Subcutaneous adipose tissue (tissue), 4 donors: ENCODE measurements around the gene PIGH. TPM values are rescaled to one million over a fixed set of nuclear protein-coding genes. Genes with fewer than 3 reads are reported as not detected.

Experiments
- CTCF ChIP-seq: fragments of 450-650 bp; IDR thresholded peaks from one replicate; pipeline ENCODE4 v1.5.1; 2016; ENCODE audit warnings: low read depth, mild to moderate bottlenecking, control low read depth, antibody characterized with exemption, moderate library complexity
- total RNA-seq, 4 donors: library from RNA; depleted of rRNA; stranded (reverse); fragments of >200 nt; gene quantifications; one replicate each; pipeline ENCODE4 v1.1.0, GENCODE V29; 2016

The PIGH gene
- total RNA-seq, 4 donors from 2014 or later = 17.4 to 25.5 (median 24.3) TPM

DNA sequence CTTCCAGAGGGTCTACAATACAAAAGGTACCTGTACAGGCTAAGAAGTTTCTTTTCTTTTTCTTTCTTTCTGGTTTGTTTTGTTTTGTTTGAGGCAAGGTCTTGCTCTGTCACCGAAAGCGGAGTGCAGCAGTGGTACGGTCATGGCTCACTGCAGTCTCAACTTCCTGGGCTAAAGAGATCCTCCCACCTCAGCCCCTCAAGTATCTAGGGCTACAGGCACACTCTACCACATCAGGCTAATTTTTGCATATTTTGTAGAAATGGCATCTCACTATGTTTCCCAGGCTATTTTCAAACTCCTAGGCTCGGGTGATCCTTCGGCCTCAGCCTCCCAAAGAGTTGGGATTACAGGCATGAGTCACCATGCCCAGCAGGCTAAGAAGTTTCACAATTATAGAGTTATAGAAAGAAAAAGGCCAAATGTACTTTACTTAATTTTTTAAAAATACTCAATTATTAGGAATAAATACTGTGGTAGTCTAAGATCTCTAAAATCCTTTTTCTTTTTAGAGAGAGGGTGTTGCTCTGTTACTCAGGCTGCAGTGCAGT is 3.0 kb upstream of the PIGH start:
- no peak for TF ChIP-seq CTCF

GRCh38 chr14:67602076-67602475 is 2.0 kb upstream of the PIGH start:
- no peak for TF ChIP-seq CTCF

DNA sequence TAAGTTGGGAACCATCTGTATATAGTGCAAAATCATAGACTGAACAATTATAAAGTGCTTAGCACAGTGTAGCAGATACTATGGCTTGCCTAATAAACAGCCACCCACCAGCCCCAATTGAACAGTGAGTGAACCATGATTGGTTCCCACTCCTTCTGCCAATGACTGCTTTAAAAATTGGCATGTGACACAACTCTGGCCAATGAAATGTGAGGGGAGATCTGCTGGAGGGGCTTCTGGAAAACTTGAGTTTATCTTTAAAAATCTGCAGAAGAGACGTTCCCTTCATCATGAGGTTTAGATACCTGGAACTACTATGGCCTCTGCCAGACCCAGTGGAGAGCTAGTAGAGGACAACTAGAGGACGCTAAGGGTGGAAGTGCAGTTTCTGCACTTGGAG is 4.7 kb downstream of the PIGH start:
- TF ChIP-seq CTCF = no peak

DNA sequence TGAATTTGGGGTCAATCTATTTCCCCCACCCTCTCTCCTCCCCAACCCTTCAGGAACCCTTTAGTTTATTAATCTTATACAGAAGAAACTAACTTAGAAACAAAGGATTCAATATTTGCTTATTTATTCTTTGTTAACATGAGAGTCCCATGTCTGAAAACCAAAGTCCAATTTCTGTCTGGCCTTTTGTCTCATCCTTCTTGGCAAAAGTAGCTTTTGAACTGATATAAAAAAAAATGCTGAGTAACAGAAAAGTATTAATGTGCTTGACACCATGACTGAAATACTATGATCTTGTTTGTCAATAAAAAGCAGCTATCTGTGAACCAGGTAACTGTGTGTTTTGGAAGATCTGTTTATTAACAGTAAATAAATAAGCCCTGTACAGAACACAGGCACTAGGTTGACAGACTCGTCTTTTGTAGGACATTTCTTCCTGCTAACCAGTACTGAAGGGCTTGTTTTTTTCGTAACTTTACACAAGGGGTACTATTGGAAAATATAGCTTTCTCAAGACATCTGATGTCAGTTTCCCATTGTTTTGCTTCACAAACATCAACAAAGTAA is 10.8 kb downstream of the PIGH start:
- TF ChIP-seq CTCF = no peak

DNA sequence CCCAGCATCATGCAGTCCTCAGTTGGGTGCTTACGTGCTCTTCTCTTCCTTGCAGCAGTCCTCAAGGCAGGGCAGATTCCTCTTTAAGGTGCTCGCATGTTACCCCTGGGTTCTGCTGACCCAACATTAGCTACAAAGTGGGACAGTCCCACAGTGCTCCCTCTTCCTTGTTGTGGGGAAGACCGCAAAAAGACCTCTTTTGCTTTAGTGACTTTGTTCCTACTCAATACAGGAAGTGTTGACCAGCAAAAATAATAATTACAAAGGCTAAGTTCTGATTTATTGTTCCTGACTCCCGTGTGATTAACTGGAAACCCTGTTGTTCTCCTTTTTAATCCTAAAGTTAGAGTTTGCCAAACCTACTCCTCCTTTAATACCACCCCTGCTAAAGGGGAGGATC is 13.7 kb downstream of the PIGH start:
- no peak for TF ChIP-seq CTCF

DNA sequence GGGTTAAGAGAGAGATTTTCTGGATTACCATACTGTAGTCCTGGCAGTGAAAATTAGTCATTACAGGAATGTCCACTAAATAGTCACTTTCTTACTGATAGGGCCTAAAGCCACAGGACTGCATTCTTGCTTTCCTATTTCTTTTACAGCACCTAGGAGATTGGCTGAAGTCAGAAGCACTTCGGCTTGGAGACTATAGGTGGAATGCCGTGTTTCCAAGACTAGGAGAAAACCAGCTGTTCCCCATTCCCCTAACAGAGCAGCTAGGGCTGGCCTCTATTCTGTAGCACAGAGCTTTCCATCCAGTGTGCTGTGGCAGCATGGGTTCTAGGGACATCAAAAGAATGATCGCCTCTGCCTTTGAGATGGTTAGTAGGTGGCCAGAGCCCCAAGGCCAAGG is 15.1 kb downstream of the PIGH start:
- no peak for TF ChIP-seq CTCF

DNA sequence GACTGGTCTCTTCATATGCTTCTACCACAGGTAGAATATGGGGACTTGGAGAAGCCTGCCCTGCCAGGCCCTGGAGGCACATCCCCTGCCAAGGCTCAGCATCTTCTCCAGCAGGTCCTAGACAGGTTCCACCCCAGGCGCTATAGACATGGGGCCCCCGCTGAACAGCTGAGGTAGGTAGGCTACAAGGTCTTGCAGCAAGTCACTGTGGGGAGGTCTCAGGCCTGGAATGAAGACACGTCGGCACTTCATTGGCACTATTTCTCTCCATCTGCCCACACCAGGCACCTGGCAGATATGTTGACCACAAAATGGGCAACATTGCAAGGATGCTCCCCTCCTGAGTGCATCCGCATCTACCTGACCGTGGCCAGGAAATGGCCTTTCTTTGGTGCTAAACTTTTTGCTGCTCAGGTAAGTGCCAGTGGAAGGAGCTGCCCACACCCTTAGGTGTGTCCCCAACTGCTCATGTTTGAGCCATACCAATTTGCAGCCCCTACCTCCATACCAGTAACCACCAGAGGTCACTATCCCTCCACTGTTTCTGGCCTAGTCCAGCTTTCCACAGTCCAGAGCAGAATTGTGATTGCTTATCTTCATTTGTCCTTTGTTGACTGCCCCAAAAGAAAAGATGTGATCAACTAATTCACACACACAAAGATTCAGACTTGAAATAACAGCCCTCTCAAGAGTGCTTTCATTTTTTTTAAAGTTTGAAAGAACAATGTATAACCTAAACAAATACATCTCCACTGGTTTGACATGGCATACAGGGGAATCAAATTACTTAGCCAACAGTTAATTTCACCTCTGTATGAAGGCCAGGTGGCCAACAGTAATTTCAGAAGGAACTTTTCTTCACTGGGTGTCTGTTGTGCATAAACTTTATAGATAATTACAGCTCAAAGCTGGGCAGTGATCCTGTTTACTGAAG is 16.1 kb downstream of the PIGH start:
- no peak for TF ChIP-seq CTCF
